PC-3 (cell line): ENCODE data around the gene ZNF324B.

Experiments used
- CTCF ChIP-seq: fragments of 300-600 bp; sonication (generic); conservative IDR thresholded peaks from 2 replicates; pipeline ENCODE4 v1.5.1; 2017; ENCODE audit warnings: antibody characterized with exemption, low read depth, mild to moderate bottlenecking, low read length
- EZH2 ChIP-seq: fragments of 300-600 bp; sonication (generic); IDR thresholded peaks from one replicate; pipeline ENCODE4 v1.6.1; 2017; ENCODE audit warnings: antibody characterized with exemption, mild to moderate bottlenecking, low read length; ENCODE audit not compliant: unreplicated experiment
- EZH2phosphoT487 ChIP-seq: fragments of 300-600 bp; sonication (generic); IDR thresholded peaks from 2 replicates; pipeline ENCODE4 v1.6.1; 2018; ENCODE audit warnings: mild to moderate bottlenecking, antibody characterized with exemption, low read length, borderline replicate concordance

- TF ChIP-seq CTCF: no peak
- TF ChIP-seq EZH2phosphoT487: no peak
- TF ChIP-seq EZH2: no peak
Observed at GRCh38 chr19:58474291-58474996, 23.0 kb downstream of the ZNF324B start.
